ENCODE measurements around the gene SLC35G2.

GRCh38 chr3:136817448-136817847 lies 1.5 kb upstream of the SLC35G2 start:
- TF ChIP-seq POLR2A (IDR thresholded peaks at IDR 0.05; ENCODE audit: low read length): no peak
- TF ChIP-seq GATA1 (IDR thresholded peaks at IDR 0.05; ENCODE audit: low read depth, low read length): no peak
